Epithelial cell of proximal tubule (primary cell): ENCODE results near the gene GPRC5A. TPM values are rescaled to one million over a fixed set of nuclear protein-coding genes. Genes with fewer than 3 reads are reported as not detected.

Source experiments
- DNase-seq: peaks from one replicate; pipeline ENCODE4 v3.0.0-alpha.2; 2011; ENCODE audit warnings: low read depth
- H3K4me3 ChIP-seq: 2 replicates; pipeline ENCODE4 v1.5.1; 2011; ENCODE audit warnings: low read depth, mild to moderate bottlenecking, low read length
- total RNA-seq: library from RNA; depleted of rRNA; stranded (reverse); fragments of >200 nt; gene quantifications from 2 replicates; pipeline ENCODE4 v1.2.3, GENCODE V29; 2015
- TF ChIP-seq, protein P1 (sequence below): conservative IDR thresholded peaks from 2 replicates; pipeline ENCODE4 v1.5.1; 2012; ENCODE audit warnings: low read depth, mild to moderate bottlenecking, low read length

Gene GPRC5A
- total RNA-seq, 1 donor from 2014 or later = 84.4 TPM

DNA sequence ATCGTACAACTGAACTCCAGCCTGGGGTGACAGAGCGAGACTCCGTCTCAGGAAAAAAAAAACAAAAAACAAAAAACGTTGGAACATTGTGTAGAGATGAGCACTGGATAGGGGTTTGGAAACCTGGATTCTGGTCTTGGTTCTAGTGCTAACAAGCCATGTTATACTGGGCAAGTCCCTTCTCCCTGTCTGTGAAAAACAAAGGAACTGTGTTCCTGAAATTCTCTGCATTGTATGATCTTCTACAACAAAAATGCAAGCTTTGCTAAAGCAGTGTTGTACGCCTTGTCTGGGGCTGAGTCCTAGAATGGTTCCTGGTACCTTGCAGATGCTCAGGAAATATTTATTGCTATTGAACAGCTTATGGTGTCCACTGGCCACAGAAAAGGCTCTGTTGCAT, 47.2 kb downstream of the GPRC5A start:
- DNase-seq = no peak
- TF ChIP-seq, protein P1, sequence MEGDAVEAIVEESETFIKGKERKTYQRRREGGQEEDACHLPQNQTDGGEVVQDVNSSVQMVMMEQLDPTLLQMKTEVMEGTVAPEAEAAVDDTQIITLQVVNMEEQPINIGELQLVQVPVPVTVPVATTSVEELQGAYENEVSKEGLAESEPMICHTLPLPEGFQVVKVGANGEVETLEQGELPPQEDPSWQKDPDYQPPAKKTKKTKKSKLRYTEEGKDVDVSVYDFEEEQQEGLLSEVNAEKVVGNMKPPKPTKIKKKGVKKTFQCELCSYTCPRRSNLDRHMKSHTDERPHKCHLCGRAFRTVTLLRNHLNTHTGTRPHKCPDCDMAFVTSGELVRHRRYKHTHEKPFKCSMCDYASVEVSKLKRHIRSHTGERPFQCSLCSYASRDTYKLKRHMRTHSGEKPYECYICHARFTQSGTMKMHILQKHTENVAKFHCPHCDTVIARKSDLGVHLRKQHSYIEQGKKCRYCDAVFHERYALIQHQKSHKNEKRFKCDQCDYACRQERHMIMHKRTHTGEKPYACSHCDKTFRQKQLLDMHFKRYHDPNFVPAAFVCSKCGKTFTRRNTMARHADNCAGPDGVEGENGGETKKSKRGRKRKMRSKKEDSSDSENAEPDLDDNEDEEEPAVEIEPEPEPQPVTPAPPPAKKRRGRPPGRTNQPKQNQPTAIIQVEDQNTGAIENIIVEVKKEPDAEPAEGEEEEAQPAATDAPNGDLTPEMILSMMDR = no peak
- no peak overlapping the region for H3K4me3 ChIP-seq

DNA sequence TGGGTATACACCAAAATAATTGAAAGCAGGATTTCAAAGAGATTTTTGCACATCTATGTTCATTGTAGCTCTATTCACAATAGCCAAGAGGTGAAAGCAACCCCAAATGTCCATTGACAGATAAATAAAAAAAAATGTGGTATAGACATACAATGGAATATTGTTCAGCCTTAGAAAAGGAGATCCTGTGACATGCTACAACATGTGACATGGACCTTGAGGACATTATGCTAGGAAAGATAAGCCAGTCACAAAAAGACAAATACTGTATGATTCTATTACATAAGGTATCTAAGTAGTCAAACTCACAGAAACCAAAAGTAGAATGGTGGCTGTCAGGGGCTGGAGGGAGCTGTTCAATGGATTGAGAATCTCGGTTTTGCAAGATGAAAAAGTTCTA, 48.5 kb downstream of the GPRC5A start:
- no peak for DNase-seq
- TF ChIP-seq, protein P1 = no peak
- H3K4me3 ChIP-seq = no peak overlapping the region

DNA sequence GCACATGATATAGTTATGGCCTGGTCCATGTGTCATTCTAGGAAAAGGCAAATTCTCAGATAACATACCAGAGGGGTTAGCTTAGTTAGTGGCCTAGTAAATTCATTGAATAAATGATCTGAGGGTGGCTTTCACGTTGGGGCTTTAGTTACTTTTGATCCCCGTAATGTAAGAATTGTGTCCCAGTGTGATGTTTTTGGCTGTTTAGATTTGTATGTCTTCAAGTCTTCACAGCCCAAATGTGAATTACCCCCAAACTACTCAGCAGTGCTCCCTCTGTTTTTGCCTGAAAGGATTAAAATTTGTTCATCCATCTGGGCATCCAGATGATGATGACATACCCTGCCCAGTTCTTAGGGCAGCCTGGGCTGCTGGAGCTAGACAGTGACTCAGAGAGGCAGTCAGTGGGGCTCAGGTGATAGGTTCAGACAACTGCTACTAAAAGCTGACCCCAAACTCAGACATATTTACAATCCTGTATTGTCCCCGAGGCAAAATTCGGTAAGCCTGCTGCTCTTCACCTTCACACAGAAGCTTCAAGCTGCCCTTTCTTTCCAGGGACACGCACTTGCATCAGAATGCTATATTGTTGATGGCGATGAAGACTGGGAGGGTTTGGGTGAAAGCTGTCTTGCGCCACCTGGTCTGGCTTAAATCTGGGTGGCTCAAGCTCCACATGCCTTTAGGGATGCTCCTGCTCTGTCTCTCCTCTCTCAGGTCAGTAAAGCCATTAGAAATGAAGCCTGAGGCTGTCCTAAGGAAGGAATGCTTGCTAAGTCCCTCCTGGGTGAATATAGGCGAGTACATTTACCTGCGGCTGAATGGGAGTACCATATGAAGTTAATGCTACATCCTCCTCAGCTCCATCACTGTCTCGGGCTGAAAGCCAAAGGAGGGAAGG, 50.3 kb downstream of the GPRC5A start:
- TF ChIP-seq, protein P1 = no peak
- no peak for DNase-seq
- no peak overlapping the region for H3K4me3 ChIP-seq

DNA sequence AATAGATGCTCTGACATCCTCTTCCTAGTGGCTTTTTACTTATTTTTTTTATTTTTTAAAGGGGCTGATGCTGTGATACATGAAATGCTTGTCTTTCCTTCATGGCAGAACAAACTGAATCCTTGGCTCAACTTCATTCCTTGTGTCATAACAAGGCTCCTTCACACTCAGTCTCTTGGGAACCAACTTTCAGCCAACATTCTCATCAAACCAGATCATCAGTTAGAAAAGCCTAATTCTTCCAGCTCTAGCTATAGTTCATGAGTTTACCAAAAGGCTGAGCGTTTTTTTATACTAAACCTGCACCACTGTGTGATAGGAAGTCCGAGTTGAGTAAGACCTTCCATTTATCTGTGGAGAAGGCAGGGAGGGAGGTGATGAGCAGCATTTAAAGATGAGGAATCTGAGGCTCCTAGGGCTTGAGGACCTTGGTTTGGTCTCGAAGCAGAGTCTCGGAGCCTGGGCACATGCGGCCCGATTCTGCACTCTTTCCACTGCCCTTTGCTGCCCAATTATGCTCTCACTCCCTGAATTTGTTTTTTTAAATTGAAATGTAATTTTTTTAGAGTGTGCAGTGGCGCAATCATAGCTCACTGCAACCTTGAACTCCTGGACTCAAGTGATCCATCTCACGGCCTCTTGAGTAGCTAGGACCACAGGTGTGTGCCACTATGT, 52.4 kb downstream of the GPRC5A start:
- no peak for DNase-seq
- TF ChIP-seq, protein P1 = no peak

DNA sequence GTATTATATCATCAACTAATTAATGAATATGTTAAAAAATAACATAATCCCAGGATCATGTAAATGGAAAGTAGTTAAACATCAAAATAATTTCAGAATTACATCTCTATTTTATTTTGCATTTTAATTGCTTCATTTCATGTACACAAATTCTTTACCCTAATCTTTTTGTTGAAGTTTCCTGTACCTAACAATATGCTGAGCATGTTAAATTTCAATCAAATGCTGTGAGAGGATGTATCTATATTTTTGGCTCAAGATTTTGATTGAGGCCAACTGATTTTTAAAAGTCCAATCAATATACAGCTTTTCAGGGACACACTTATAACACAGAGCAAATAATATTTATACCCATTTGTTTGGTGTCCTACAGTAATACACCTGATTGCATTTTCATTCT, 54.2 kb downstream of the GPRC5A start:
- no peak for DNase-seq
- H3K4me3 ChIP-seq = no peak overlapping the region
- TF ChIP-seq, protein P1 = no peak

More for the DNA sequence above, 52.4 kb downstream of the GPRC5A start:
- H3K4me3 ChIP-seq = no peak overlapping the region

DNA sequence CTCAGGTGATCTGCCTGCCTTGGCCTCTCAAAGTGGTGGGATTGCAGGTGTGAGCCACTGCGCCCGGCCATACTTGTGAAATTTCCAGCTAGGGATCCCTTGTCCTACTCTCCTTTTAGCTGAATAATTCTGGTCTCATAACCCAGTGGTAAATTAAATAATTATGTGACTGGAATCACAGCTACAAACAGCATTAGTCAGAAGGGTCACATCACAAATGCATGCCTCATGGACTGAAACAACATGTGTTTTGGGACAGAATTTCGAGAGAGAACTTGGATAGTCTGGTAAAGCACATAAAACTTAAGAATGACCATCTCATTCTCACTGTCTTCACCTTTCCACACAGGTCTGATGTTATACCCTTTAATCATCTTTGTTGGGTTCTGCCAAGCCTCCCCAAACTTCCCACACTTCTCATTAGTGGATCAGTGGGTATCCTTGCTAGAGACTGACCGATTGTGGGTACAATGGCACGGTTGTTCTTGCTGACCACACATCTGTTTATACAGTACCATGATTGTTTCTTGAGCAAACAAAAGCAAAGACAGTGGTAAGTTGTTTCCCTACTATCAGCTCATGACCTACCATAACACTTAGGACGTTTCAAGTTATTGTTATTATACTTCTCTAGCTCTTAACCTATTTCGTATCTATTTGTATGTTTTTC, 55.5 kb downstream of the GPRC5A start:
- TF ChIP-seq, protein P1 = no peak
- H3K4me3 ChIP-seq = no peak overlapping the region
- no peak for DNase-seq
